ENCODE results near the gene PDE3A.

DNA sequence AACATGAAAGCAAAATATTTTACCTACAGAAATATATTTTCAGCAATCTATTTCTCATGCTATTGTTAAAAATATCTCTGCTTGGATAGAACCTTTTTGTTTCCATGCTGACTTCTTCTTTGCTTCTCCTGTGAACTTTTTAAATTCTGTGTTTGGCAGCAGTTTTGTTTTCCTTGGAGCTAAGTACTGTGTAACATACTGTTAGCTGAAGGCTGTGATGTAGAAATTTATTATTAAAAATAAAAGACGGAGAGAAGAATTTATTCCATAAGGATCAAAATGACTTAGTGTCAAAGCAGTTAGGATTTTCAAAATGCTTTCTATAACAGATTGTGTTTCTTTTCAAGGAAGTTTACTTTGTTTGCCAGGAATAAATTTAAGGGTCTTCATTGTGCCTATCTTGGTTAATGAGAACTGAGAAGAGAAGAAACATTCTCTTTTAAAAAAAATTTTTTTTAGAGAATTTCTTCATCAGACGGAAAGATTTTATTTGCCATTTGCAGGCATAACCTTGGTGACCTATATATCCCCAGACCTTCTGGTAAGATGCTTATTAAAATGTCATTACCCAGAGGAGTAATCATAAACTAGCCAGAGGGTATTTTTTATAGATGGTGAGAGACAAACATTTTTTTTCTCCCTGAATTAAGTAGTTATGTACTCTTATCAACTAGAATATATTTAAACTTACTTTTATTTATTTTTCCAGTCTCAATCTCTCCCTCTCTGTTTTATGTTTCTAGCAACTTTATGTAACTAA, 179.7 kb downstream of the PDE3A start:
- TF ChIP-seq, protein P1, sequence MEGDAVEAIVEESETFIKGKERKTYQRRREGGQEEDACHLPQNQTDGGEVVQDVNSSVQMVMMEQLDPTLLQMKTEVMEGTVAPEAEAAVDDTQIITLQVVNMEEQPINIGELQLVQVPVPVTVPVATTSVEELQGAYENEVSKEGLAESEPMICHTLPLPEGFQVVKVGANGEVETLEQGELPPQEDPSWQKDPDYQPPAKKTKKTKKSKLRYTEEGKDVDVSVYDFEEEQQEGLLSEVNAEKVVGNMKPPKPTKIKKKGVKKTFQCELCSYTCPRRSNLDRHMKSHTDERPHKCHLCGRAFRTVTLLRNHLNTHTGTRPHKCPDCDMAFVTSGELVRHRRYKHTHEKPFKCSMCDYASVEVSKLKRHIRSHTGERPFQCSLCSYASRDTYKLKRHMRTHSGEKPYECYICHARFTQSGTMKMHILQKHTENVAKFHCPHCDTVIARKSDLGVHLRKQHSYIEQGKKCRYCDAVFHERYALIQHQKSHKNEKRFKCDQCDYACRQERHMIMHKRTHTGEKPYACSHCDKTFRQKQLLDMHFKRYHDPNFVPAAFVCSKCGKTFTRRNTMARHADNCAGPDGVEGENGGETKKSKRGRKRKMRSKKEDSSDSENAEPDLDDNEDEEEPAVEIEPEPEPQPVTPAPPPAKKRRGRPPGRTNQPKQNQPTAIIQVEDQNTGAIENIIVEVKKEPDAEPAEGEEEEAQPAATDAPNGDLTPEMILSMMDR (IDR thresholded peaks at IDR 0.05) = no peak
- TF ChIP-seq POLR2A (IDR thresholded peaks at IDR 0.05) = no peak
